ENCODE data around the gene PAK3.

Gene PAK3

GRCh38 chrX:111182997-111183396, 87.0 kb downstream of the PAK3 start:
- Histone ChIP-seq H3K27me3 (ENCODE audit: insufficient read depth, low read depth, severe bottlenecking) (no peaks in the 10 kb centered on the region), H3K27ac (peak overlapping the region; percentile 73), H3K4me3 (ENCODE audit: low read depth, low read length) (0 out of 2 replicates have a peak overlapping the region, but pooled peaks have one; percentile 10), H3K9me3 (ENCODE audit: severe bottlenecking) (peaks cover 8% of the 10 kb centered on the region), H3K36me3 (no peaks in the 10 kb centered on the region)
- TF ChIP-seq CTCF (IDR thresholded peaks at IDR 0.05; ENCODE audit: low read depth, low read length) = no peak
- no peak for DNase-seq

GRCh38 chrX:111191598-111191997, 95.6 kb downstream of the PAK3 start:
- no peak for DNase-seq
- no peak for TF ChIP-seq CTCF (IDR thresholded peaks at IDR 0.05; ENCODE audit: low read depth, low read length)
- no peaks in the 10 kb centered on the region for H3K27me3 ChIP-seq (ENCODE audit: insufficient read depth, low read depth, severe bottlenecking)
- H3K9me3 ChIP-seq (ENCODE audit: severe bottlenecking) = no peaks in the 10 kb centered on the region
- no peak overlapping the region for H3K27ac ChIP-seq
- no peak overlapping the region for H3K4me3 ChIP-seq (ENCODE audit: low read depth, low read length)
- H3K36me3 ChIP-seq = no peaks in the 10 kb centered on the region

GRCh38 chrX:111199505-111199904, 103.5 kb downstream of the PAK3 start:
- peak overlapping the region; percentile 32 for H3K27ac ChIP-seq
- TF ChIP-seq CTCF (IDR thresholded peaks at IDR 0.05; ENCODE audit: low read depth, low read length) = no peak
- no peak for DNase-seq
- H3K4me3 ChIP-seq (ENCODE audit: low read depth, low read length) = no peak overlapping the region
- no peaks in the 10 kb centered on the region for H3K27me3 ChIP-seq (ENCODE audit: insufficient read depth, low read depth, severe bottlenecking)
- no peaks in the 10 kb centered on the region for H3K9me3 ChIP-seq (ENCODE audit: severe bottlenecking)
- no peaks in the 10 kb centered on the region for H3K36me3 ChIP-seq

- H3K27ac ChIP-seq = peak overlapping the region; percentile 32
- H3K9me3 ChIP-seq (ENCODE audit: severe bottlenecking) = no peaks in the 10 kb centered on the region
- peak; percentile 71 for DNase-seq
- H3K4me3 ChIP-seq (ENCODE audit: low read depth, low read length) = no peak overlapping the region
- no peak for TF ChIP-seq CTCF (IDR thresholded peaks at IDR 0.05; ENCODE audit: low read depth, low read length)
- no peaks in the 10 kb centered on the region for H3K27me3 ChIP-seq (ENCODE audit: insufficient read depth, low read depth, severe bottlenecking)
- no peaks in the 10 kb centered on the region for H3K36me3 ChIP-seq
These were observed 104.3 kb downstream of the PAK3 start for GRCh38 chrX:111200327-111200726.

- no peak for TF ChIP-seq CTCF (IDR thresholded peaks at IDR 0.05; ENCODE audit: low read depth, low read length)
- H3K9me3 ChIP-seq (ENCODE audit: severe bottlenecking) = no peaks in the 10 kb centered on the region
These were observed 111.9 kb downstream of the PAK3 start for GRCh38 chrX:111207851-111208250.

GRCh38 chrX:111216293-111216801, 120.4 kb downstream of the PAK3 start:
- no peak for DNase-seq
- H3K27ac ChIP-seq = no peak overlapping the region
- H3K9me3 ChIP-seq (ENCODE audit: severe bottlenecking) = no peaks in the 10 kb centered on the region
- no peaks in the 10 kb centered on the region for H3K36me3 ChIP-seq
- no peaks in the 10 kb centered on the region for H3K27me3 ChIP-seq (ENCODE audit: insufficient read depth, low read depth, severe bottlenecking)
- TF ChIP-seq CTCF (IDR thresholded peaks at IDR 0.05; ENCODE audit: low read depth, low read length) = no peak
- H3K4me3 ChIP-seq (ENCODE audit: low read depth, low read length) = no peak overlapping the region

More at GRCh38 chrX:111207851-111208250, 111.9 kb downstream of the PAK3 start:
- no peak overlapping the region for H3K27ac ChIP-seq
- no peaks in the 10 kb centered on the region for H3K27me3 ChIP-seq (ENCODE audit: insufficient read depth, low read depth, severe bottlenecking)
- no peak for DNase-seq
- no peaks in the 10 kb centered on the region for H3K36me3 ChIP-seq
- H3K4me3 ChIP-seq (ENCODE audit: low read depth, low read length) = no peak overlapping the region

Measured in WERI-Rb-1 (cell line).